ENCODE data around the gene TMEM163. TPM values are rescaled to one million over a fixed set of nuclear protein-coding genes. Genes with fewer than 3 reads are reported as not detected.

TMEM163 gene
- total and polyA plus RNA-seq, 2 of the 13 experiments (the other 11 are each of a cell fraction or from before 2014, with no cell fraction given) = 0.05 TPM; not detected in 1

GRCh38 chr2:134602666-134603065, 116.1 kb downstream of the TMEM163 start:
- no TSS peak for BruUV-seq (replicated peaks)
- H4K20me1 ChIP-seq (ENCODE audit: insufficient read depth, low read length) = no peaks in the 10 kb centered on the region
- ChIA-PET CTCF (ENCODE audit: low intra/inter-chr PET ratio, low total read pairs) (no interaction called here), POLR2A (no interaction called here)
- ATAC-seq = no peak
- no peak overlapping the region for H3K9ac ChIP-seq (ENCODE audit: insufficient read depth, low read depth, low read length)
- H2AFZ ChIP-seq (ENCODE audit: low read length) = no peak overlapping the region
- in situ Hi-C loops (cut with HindIII; ENCODE audit: extremely low pct_ligation_motif_present, low pct_unique_long_range_greater_than_20kb) = no loop called here
- no peak overlapping the region for H3K27ac ChIP-seq (ENCODE audit: extremely low read length, insufficient read depth, low read length)
- 0 out of 2 replicates have a peak, but pooled peaks cover 4% of the 10 kb centered on the region for H3K9me3 ChIP-seq (ENCODE audit: low read length)
- no peaks in the 10 kb centered on the region for H3K36me3 ChIP-seq (replicated peaks in 1 of 2; ENCODE audit: control insufficient read depth in 1 of 2, insufficient read depth in 2 of 2, low read length in 2 of 2)
- TF ChIP-seq PCBP2 (optimal IDR thresholded peaks at IDR 0.05; ENCODE audit: low read depth, low read length, poor library complexity, severe bottlenecking) (no peak), ZNF280D (CRISPR knock-in tag; IDR thresholded peaks at IDR 0.05) (no peak), ZNF570 (CRISPR knock-in tag; IDR thresholded peaks at IDR 0.05; ENCODE audit: borderline replicate concordance) (no peak), CBFB (CRISPR knock-in tag; IDR thresholded peaks at IDR 0.05) (no peak), SMAD3 (CRISPR knock-in tag; IDR thresholded peaks at IDR 0.05) (no peak), ZBTB8A (CRISPR knock-in tag; IDR thresholded peaks at IDR 0.05; ENCODE audit: borderline replicate concordance, low read depth) (no peak), GMEB1 (CRISPR knock-in tag; IDR thresholded peaks at IDR 0.05; ENCODE audit: borderline replicate concordance) (no peak)
- intact Hi-C loops (cut with micrococcal nuclease; ENCODE audit: unreplicated experiment) = no loop called here
- no peak for FAIRE-seq
- no peak overlapping the region for H3K4me2 ChIP-seq (ENCODE audit: low read depth, low read length)
- no peaks in the 10 kb centered on the region for H3K4me1 ChIP-seq (ENCODE audit: insufficient read depth, low read length)
- H3K4me3 ChIP-seq (replicated peaks in 1 of 3; ENCODE audit: insufficient read depth in 1 of 3, low read depth in 2 of 3, low read length in 3 of 3) = no peak overlapping the region
- 20% methylated on average over 4 of the region's 4 CpGs for WGBS (ENCODE audit: low lambda C conversion rate)
- DNase-seq (ENCODE audit: low spot score) = no peak
- H3K27me3 ChIP-seq (ENCODE audit: control insufficient read depth in 1 of 2, insufficient read depth in 2 of 2, low read length in 2 of 2) = peaks cover 4 to 26% of the 10 kb centered on the region in 2 experiments; a peak in 3 of 5 replicates
- no peaks in the 10 kb centered on the region for H3K79me2 ChIP-seq (ENCODE audit: insufficient read depth, low read length)

All from HepG2 (cell line).